Natural killer cell (primary cell): Measurements from ENCODE around the gene GNAS-AS1. TPM values are rescaled to one million over a fixed set of nuclear protein-coding genes. Genes with fewer than 3 reads are reported as not detected.

ENCODE experiments used
- ATAC-seq, 3 donors: fragments of 150-1000 bp in 2 of 3; fragments of 200-7000 bp in 1 of 3; cut with Tn5 transposase; 1 replicate in 1 of 3; 2 replicates in 2 of 3; pipeline ENCODE4 v1.10.0; 2021; ENCODE audit warnings: mild to moderate bottlenecking in 2 of 3, moderate library complexity in 2 of 3
- DNase-seq, 2 donors: peaks; one replicate each; pipeline versions ENCODE4 v3.0.0 to v3.0.0-alpha.2; 2013 to 2021; ENCODE audit warnings: mixed read lengths in 1 of 2
- H3K27ac ChIP-seq: one replicate; pipeline ENCODE4 v1.5.1; 2013; ENCODE audit warnings: mild to moderate bottlenecking, low read length
- H3K27me3 ChIP-seq: one replicate; pipeline ENCODE4 v1.6.1; 2013; ENCODE audit warnings: low read length; ENCODE audit not compliant: control insufficient read depth, insufficient read depth
- H3K36me3 ChIP-seq: one replicate; pipeline ENCODE4 v1.6.1; 2013; ENCODE audit warnings: low read length; ENCODE audit not compliant: control insufficient read depth, insufficient read depth
- H3K4me1 ChIP-seq: one replicate; pipeline ENCODE4 v1.6.1; 2013; ENCODE audit warnings: low read length; ENCODE audit not compliant: control insufficient read depth, insufficient read depth
- H3K4me3 ChIP-seq: one replicate; pipeline ENCODE4 v1.5.1; 2013; ENCODE audit warnings: low read length
- H3K9me3 ChIP-seq: one replicate; pipeline ENCODE4 v1.6.1; 2013; ENCODE audit warnings: low read length; ENCODE audit not compliant: control insufficient read depth, insufficient read depth
- H3K27ac Mint-ChIP-seq, 2 donors: one replicate each; pipeline ENCODE4 v1.8.0; 2022; ENCODE audit warnings: mild to moderate bottlenecking in 2 of 2, mixed read lengths in 2 of 2, moderate library complexity in 1 of 2
- H3K27me3 Mint-ChIP-seq, 2 donors: one replicate each; pipeline ENCODE4 v1.8.0; 2022; ENCODE audit warnings: low read depth in 2 of 2, mixed read lengths in 2 of 2
- H3K36me3 Mint-ChIP-seq: one replicate; pipeline ENCODE4 v1.8.0; 2022; ENCODE audit warnings: mixed read lengths
- H3K4me1 Mint-ChIP-seq, 2 donors: one replicate each; pipeline ENCODE4 v1.8.0; 2022; ENCODE audit warnings: mixed read lengths in 2 of 2
- H3K4me3 Mint-ChIP-seq: one replicate; pipeline ENCODE4 v1.8.0; 2022; ENCODE audit warnings: mild to moderate bottlenecking, moderate library complexity, mixed read lengths
- H3K9me3 Mint-ChIP-seq, 2 donors: one replicate each; pipeline ENCODE4 v1.8.0; 2022; ENCODE audit warnings: mixed read lengths in 2 of 2
- WGBS: methylation state at CpG from one replicate; pipeline ENCODE4 v1.1.7; 2013; ENCODE audit warnings: missing lambda C conversion rate; ENCODE audit not compliant: insufficient coverage; 5-methylcytosine and 5-hydroxymethylcytosine counted together
- intact Hi-C: fragments of 100-400 bp; cut with micrococcal nuclease; formaldehyde crosslinking; loops from one replicate; pipeline ENCODE4 v1.14.2; 2022
- total RNA-seq, 4 donors: library from RNA; stranded (reverse); fragments of 120-200 nt in 1 of 4; gene quantifications; one replicate each; pipeline versions ENCODE4 v1.2.3 to v1.2.4, GENCODE V29; 2013 to 2022
- TF ChIP-seq, protein P1 (sequence below): fragments of 200-600 bp; IDR thresholded peaks from one replicate; pipeline ENCODE4 v1.8.0; 2022; ENCODE audit warnings: antibody characterized with exemption

The GNAS-AS1 gene
- total RNA-seq, 3 donors from 2014 or later (not counting 1 experiment from before 2014, with no cell fraction given), result 0.60 to 0.66 TPM; not detected in 1

DNA sequence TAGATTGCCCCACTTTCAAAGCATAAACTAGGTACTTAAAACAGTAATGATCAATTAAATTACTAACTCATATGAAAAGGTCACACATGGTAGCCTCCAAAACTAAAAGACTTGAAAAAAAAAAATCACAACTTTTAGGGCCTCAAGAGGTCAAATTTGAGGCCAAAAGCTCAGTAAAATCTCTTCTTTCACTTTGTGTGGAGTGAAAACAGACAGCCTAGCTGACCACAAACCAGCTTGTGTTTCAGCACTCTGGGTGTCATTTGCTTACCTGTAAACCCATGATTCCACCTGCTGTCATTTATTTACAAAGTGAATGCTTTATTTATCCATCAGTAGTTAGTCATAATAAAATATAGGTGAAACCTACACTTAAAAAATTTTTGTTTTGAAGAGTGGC lies 35.8 kb upstream of the GNAS-AS1 start:
- H3K4me1 ChIP-seq, result peaks cover 10% of the 10 kb centered on the region
- H3K4me3 ChIP-seq, result no peak overlapping the region
- H3K36me3 Mint-ChIP-seq, result no peaks in the 10 kb centered on the region
- H3K27me3 Mint-ChIP-seq, result no peaks in the 10 kb centered on the region
- no peak overlapping the region for H3K27ac Mint-ChIP-seq
- no peak for ATAC-seq
- no peak overlapping the region for H3K27ac ChIP-seq
- TF ChIP-seq, protein P1, sequence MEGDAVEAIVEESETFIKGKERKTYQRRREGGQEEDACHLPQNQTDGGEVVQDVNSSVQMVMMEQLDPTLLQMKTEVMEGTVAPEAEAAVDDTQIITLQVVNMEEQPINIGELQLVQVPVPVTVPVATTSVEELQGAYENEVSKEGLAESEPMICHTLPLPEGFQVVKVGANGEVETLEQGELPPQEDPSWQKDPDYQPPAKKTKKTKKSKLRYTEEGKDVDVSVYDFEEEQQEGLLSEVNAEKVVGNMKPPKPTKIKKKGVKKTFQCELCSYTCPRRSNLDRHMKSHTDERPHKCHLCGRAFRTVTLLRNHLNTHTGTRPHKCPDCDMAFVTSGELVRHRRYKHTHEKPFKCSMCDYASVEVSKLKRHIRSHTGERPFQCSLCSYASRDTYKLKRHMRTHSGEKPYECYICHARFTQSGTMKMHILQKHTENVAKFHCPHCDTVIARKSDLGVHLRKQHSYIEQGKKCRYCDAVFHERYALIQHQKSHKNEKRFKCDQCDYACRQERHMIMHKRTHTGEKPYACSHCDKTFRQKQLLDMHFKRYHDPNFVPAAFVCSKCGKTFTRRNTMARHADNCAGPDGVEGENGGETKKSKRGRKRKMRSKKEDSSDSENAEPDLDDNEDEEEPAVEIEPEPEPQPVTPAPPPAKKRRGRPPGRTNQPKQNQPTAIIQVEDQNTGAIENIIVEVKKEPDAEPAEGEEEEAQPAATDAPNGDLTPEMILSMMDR, result no peak
- no peaks in the 10 kb centered on the region for H3K36me3 ChIP-seq
- intact Hi-C loops, result no loop called here
- peaks cover 6 to 9% of the 10 kb centered on the region in 2 donors for H3K4me1 Mint-ChIP-seq
- no peak for DNase-seq
- H3K4me3 Mint-ChIP-seq, result no peak overlapping the region
- no peaks in the 10 kb centered on the region for H3K9me3 ChIP-seq
- no peaks in the 10 kb centered on the region for H3K27me3 ChIP-seq
- H3K9me3 Mint-ChIP-seq, result no peaks in the 10 kb centered on the region

DNA sequence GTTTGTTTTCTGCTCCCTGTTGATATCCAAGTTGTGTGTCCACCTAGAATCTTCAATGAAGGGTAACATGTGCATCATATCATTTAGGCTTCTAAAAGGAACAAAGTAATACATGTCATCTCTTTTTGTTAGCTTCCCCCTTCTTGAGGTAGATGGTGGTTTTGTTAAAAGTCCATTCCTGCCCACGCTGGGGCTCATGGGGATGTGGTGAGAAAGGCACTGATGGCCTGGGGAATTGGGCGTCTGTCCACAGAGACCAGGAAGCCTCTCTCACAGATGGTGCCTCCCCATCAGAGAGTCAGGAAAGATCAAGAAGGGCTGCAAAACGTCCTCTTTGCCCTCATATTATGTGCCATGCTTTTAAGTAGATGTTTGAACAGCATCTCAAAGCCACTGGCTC lies 34.3 kb upstream of the GNAS-AS1 start:
- no peaks in the 10 kb centered on the region for H3K9me3 ChIP-seq
- H3K4me1 ChIP-seq, result peaks cover 10% of the 10 kb centered on the region
- intact Hi-C loops, result no loop called here
- Mint-ChIP-seq H3K4me1 (peaks cover 3 to 7% of the 10 kb centered on the region in 2 donors), H3K27me3 (peaks cover 0 to 7% of the 10 kb centered on the region in 2 donors), H3K4me3 (no peak overlapping the region), H3K27ac (no peak overlapping the region), H3K9me3 (no peaks in the 10 kb centered on the region), H3K36me3 (no peaks in the 10 kb centered on the region)
- TF ChIP-seq, protein P1, result no peak
- ATAC-seq, result no peak
- no peak overlapping the region for H3K27ac ChIP-seq
- no peak for DNase-seq
- H3K36me3 ChIP-seq, result no peaks in the 10 kb centered on the region
- no peak overlapping the region for H3K4me3 ChIP-seq
- H3K27me3 ChIP-seq, result no peaks in the 10 kb centered on the region
- 48% methylated on average over 3 of the region's 3 CpGs for WGBS

DNA sequence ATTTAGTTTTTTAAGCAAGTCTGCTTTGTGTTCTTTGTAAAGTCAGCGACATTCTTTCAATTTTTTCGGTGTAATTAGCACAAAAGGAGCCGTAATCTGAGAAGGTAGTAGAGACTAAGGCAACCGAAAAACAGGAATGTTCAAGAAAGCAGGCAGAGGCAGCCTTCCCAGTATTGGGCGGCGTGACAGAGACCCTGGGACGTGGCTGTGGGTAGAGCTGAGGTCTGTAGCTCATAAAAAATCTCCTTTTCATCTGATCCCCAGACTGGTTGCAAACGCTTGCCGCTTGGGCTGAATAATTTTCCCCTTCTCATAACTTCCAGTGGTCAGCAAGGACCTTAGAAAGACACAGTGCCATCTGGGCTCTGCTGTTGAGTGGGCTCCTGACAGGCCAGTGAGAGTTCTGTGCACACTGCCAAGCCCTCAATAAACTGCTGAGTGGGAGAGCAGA lies 32.6 kb upstream of the GNAS-AS1 start:
- ATAC-seq (no peak), DNase-seq (no peak)
- Histone ChIP-seq H3K4me3 (no peak overlapping the region), H3K9me3 (no peaks in the 10 kb centered on the region), H3K27ac (no peak overlapping the region), H3K4me1 (peaks cover 8% of the 10 kb centered on the region), H3K36me3 (no peaks in the 10 kb centered on the region), H3K27me3 (no peaks in the 10 kb centered on the region)
- intact Hi-C loops, result no loop called here
- H3K4me1 Mint-ChIP-seq, result no peaks in the 10 kb centered on the region
- no peaks in the 10 kb centered on the region for H3K9me3 Mint-ChIP-seq
- TF ChIP-seq, protein P1, result no peak
- H3K27me3 Mint-ChIP-seq, result peaks cover 0 to 7% of the 10 kb centered on the region in 2 donors
- no peaks in the 10 kb centered on the region for H3K36me3 Mint-ChIP-seq
- H3K4me3 Mint-ChIP-seq, result no peak overlapping the region
- no peak overlapping the region for H3K27ac Mint-ChIP-seq
- WGBS, result 94% methylated on average over 9 of the region's 9 CpGs

DNA sequence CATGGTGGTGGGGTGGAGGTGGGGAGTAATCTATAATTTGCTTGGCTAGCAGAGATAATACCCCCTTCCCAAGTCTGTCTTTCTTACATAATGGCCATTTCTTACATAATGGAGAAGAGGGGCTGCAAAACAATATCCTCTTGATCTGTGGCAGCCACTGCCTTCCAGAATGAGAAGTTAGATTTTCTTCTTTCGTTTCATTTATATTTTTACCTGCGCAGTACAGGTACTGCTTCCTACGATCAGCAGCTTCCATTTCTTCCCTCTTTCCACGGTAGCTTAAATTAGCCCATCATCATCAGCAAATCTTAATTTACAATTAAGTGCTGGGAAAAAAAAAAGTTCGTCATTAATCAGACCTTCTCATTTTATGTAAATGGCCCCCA lies 32.0 kb upstream of the GNAS-AS1 start:
- H3K4me1 Mint-ChIP-seq, result no peaks in the 10 kb centered on the region
- H3K36me3 Mint-ChIP-seq, result no peaks in the 10 kb centered on the region
- TF ChIP-seq, protein P1, result no peak
- Histone ChIP-seq H3K36me3 (no peaks in the 10 kb centered on the region), H3K27me3 (no peaks in the 10 kb centered on the region), H3K4me1 (peaks cover 2% of the 10 kb centered on the region), H3K27ac (no peak overlapping the region), H3K9me3 (no peaks in the 10 kb centered on the region), H3K4me3 (no peak overlapping the region)
- no peak for ATAC-seq
- no peak for DNase-seq
- H3K27ac Mint-ChIP-seq, result no peak overlapping the region
- H3K9me3 Mint-ChIP-seq, result no peaks in the 10 kb centered on the region
- no peak overlapping the region for H3K4me3 Mint-ChIP-seq
- intact Hi-C loops, result no loop called here
- 93% methylated on average over 5 of the region's 5 CpGs for WGBS
- peaks cover 0 to 7% of the 10 kb centered on the region in 2 donors for H3K27me3 Mint-ChIP-seq
